K562 (cell line): Measurements from ENCODE around the gene TEDDM1.
"Not testable (repeated sequence)": the region's sequence is repeated elsewhere in the genome, so short reads cannot be mapped to it uniquely, and the experiment has no call there.

Experiments
- KLF13 ChIP-seq: fragments of 450-650 bp; IDR thresholded peaks from 2 replicates; pipeline ENCODE4 v1.6.1; 2016; ENCODE audit warnings: missing genetic modification characterization, low read depth, mild to moderate bottlenecking, missing compliant biosample characterization, moderate library complexity, borderline replicate concordance
- MAFF ChIP-seq: IDR thresholded peaks from 2 replicates; pipeline ENCODE4 v1.6.1; 2012; ENCODE audit warnings: low read length, improper control_type of control experiment
- PKNOX1 ChIP-seq: fragments of 450-650 bp; IDR thresholded peaks from 2 replicates; pipeline ENCODE4 v1.6.1; 2016
- POLR2A ChIP-seq: fragments of 450-650 bp; conservative IDR thresholded peaks from 2 replicates; pipeline ENCODE4 v1.6.1; 2016
- PRMT5 ChIP-seq: sonication (generic); formaldehyde crosslinking; IDR thresholded peaks from 2 replicates; pipeline ENCODE4 v1.5.0; 2020; ENCODE audit warnings: missing genetic modification reagents
- ZBTB8A ChIP-seq: fragments of 450-650 bp; IDR thresholded peaks from 2 replicates; pipeline ENCODE4 v1.6.1; 2018; ENCODE audit warnings: mild to moderate bottlenecking, moderate library complexity; ENCODE audit not compliant: partially characterized antibody

GRCh38 chr1:182379781-182380180 is 20.7 kb downstream of the TEDDM1 start:
- not testable (repeated sequence) for TF ChIP-seq POLR2A; PRMT5 (CRISPR knock-in tag); KLF13 (tag); PKNOX1; ZBTB8A; MAFF
